H1 (cell line): ENCODE measurements around the gene IFITM10. TPM values are rescaled to one million over a fixed set of nuclear protein-coding genes. Genes with fewer than 3 reads are reported as not detected.

Experiments used
- BACH1 ChIP-seq: IDR thresholded peaks from 2 replicates; pipeline ENCODE4 v1.6.1; 2012; ENCODE audit warnings: low read length, improper control_type of control experiment
- BCL11A ChIP-seq, 2 experiments: IDR thresholded peaks; one replicate each; pipeline ENCODE4 v1.6.1; 2011; ENCODE audit warnings: low read depth in 2 of 2, low read length in 2 of 2, mild to moderate bottlenecking in 2 of 2
- CBX5 ChIP-seq: fragments of 300-800, 300-1000 bp; sonication (generic); IDR thresholded peaks from 2 replicates; pipeline ENCODE4 v1.7.1; 2016; ENCODE audit warnings: antibody characterized with exemption, low read length, low read depth
- EGR1 ChIP-seq: IDR thresholded peaks from 2 replicates; pipeline ENCODE4 v1.6.1; 2011; ENCODE audit warnings: low read depth, low read length, borderline replicate concordance
- JUND ChIP-seq: IDR thresholded peaks from 2 replicates; pipeline ENCODE4 v1.6.1; 2011; ENCODE audit warnings: mild to moderate bottlenecking, improper control_type of control experiment, low read length
- KDM1A ChIP-seq: fragments of 200-600, 300-600 bp; sonication (generic); IDR thresholded peaks from 2 replicates; pipeline ENCODE4 v1.7.1; 2016; ENCODE audit warnings: mild to moderate bottlenecking, low read length, borderline replicate concordance
- NANOG ChIP-seq: IDR thresholded peaks from 2 replicates; pipeline ENCODE4 v1.6.1; 2011; ENCODE audit warnings: low read length, low read depth, mild to moderate bottlenecking, inconsistent platforms; ENCODE audit not compliant: insufficient read depth, poor library complexity, severe bottlenecking
- POU5F1 ChIP-seq: IDR thresholded peaks from 2 replicates; pipeline ENCODE4 v1.6.1; 2011; ENCODE audit warnings: low read depth, mild to moderate bottlenecking, low read length, moderate library complexity
- SIX5 ChIP-seq: IDR thresholded peaks from 2 replicates; pipeline ENCODE4 v1.6.1; 2011; ENCODE audit warnings: mild to moderate bottlenecking, low read depth, low read length
- SP1 ChIP-seq: IDR thresholded peaks from 2 replicates; pipeline ENCODE4 v1.6.1; 2011; ENCODE audit warnings: low read depth, low read length
- TAF7 ChIP-seq: optimal IDR thresholded peaks from 2 replicates; pipeline ENCODE3; 2011; ENCODE audit warnings: low read depth, mild to moderate bottlenecking, inconsistent platforms, low read length, moderate library complexity, borderline replicate concordance
- TEAD4 ChIP-seq: IDR thresholded peaks from 2 replicates; pipeline ENCODE4 v1.6.1; 2012; ENCODE audit warnings: low read depth, low read length, inconsistent platforms, mixed read lengths
- polyA plus RNA-seq, 7 experiments: library from polyadenylated mRNA; depleted of rRNA in 3 of 7; stranded (reverse) in 5 of 7; unstranded in 2 of 7; fragments of >200 nt in 5 of 7; fragments of 200-250 nt in 2 of 7; gene quantifications; 1 replicate in 5 of 7; 2 replicates in 1 of 7; 4 replicates in 1 of 7; pipeline versions ENCODE4 v1.2.1 to v1.2.3, GENCODE V29; 2011 to 2013; ENCODE audit warnings: missing spikeins in 2 of 7, mixed read lengths in 2 of 7
- total RNA-seq: library from RNA; stranded (reverse); fragmentation: NEBNext Ultra II Directional; extraction: Animal tissue kit (Norgen Biotek cat#: 25700); gene quantifications from 2 replicates; pipeline ENCODE4 v1.2.1, GENCODE V29; 2021

Gene IFITM10
- total and polyA plus RNA-seq, 2 of the 8 experiments (the other 6 are each of a cell fraction or from before 2014, with no cell fraction given) = 0.08 to 0.22 TPM

- no peak for TF ChIP-seq TAF7
- TF ChIP-seq NANOG = no peak
- TF ChIP-seq CBX5 = no peak
- no peak for TF ChIP-seq POU5F1
- TF ChIP-seq SP1 = no peak
- no peak for TF ChIP-seq KDM1A
- TF ChIP-seq TEAD4 = no peak
- no peak for TF ChIP-seq SIX5
- TF ChIP-seq EGR1 = no peak
- no peak for TF ChIP-seq JUND
- no peak for TF ChIP-seq BACH1
- no peak for TF ChIP-seq BCL11A (IDR thresholded peaks at IDR 0.05; ENCODE audit: low read depth in 2 of 2, low read length in 2 of 2)
- TF ChIP-seq, all 59 proteins: peak for 0
Observed at GRCh38 chr11:1782831-1783724, 32.7 kb upstream of the IFITM10 start (continued).
